Measurements from ENCODE around the gene FPR3. TPM values are rescaled to one million over a fixed set of nuclear protein-coding genes. Genes with fewer than 3 reads are reported as not detected.

Gene FPR3
- polyA plus RNA-seq, 1 experiment, result not detected

- no peak overlapping the region for H3K4me3 ChIP-seq (ENCODE audit: low read depth, low read length)
- peaks cover 6% of the 10 kb centered on the region; the same call in 1 of the 2 replicates for H3K9me3 ChIP-seq (ENCODE audit: control insufficient read depth, insufficient read depth, low read length)
- no peak overlapping the region for H3K27ac ChIP-seq (ENCODE audit: low read depth, low read length)
- ChIA-PET CTCF (no interaction called here), POLR2A (no interaction called here)
- TF ChIP-seq CTCF (IDR thresholded peaks at IDR 0.05; ENCODE audit: low read depth, low read length), result no peak
- no peak for DNase-seq (ENCODE audit: low read depth, low spot score)
- H3K27me3 ChIP-seq (ENCODE audit: control insufficient read depth, insufficient read depth, low read length), result no peaks in the 10 kb centered on the region
Observed at GRCh38 chr19:51821456-51821855, 26.5 kb downstream of the FPR3 start.

- ChIA-PET POLR2A (no interaction called here), CTCF (no interaction called here)
- no peak for DNase-seq (ENCODE audit: low read depth, low spot score)
- Histone ChIP-seq H3K4me3 (ENCODE audit: low read depth, low read length) (no peak overlapping the region), H3K9me3 (ENCODE audit: control insufficient read depth, insufficient read depth, low read length) (peaks cover 6% of the 10 kb centered on the region; the same call in 1 of the 2 replicates), H3K27me3 (ENCODE audit: control insufficient read depth, insufficient read depth, low read length) (no peaks in the 10 kb centered on the region), H3K27ac (ENCODE audit: low read depth, low read length) (no peak overlapping the region)
- TF ChIP-seq CTCF (IDR thresholded peaks at IDR 0.05; ENCODE audit: low read depth, low read length), result no peak
Observed at GRCh38 chr19:51821921-51822320, 27.0 kb downstream of the FPR3 start.

GRCh38 chr19:51822325-51822724 lies 27.4 kb downstream of the FPR3 start:
- no peak overlapping the region for H3K27ac ChIP-seq (ENCODE audit: low read depth, low read length)
- POLR2A ChIA-PET, result no interaction called here
- TF ChIP-seq CTCF (IDR thresholded peaks at IDR 0.05; ENCODE audit: low read depth, low read length), result no peak
- H3K9me3 ChIP-seq (ENCODE audit: control insufficient read depth, insufficient read depth, low read length), result peaks cover 6% of the 10 kb centered on the region; the same call in 1 of the 2 replicates
- no peak for DNase-seq (ENCODE audit: low read depth, low spot score)
- CTCF ChIA-PET, result no interaction called here
- H3K4me3 ChIP-seq (ENCODE audit: low read depth, low read length), result no peak overlapping the region
- no peaks in the 10 kb centered on the region for H3K27me3 ChIP-seq (ENCODE audit: control insufficient read depth, insufficient read depth, low read length)

GRCh38 chr19:51822946-51823345 lies 28.0 kb downstream of the FPR3 start:
- ChIA-PET CTCF (no interaction called here), POLR2A (no interaction called here)
- DNase-seq (ENCODE audit: low read depth, low spot score), result no peak
- no peak overlapping the region for H3K4me3 ChIP-seq (ENCODE audit: low read depth, low read length)
- H3K9me3 ChIP-seq (ENCODE audit: control insufficient read depth, insufficient read depth, low read length), result peaks cover 6% of the 10 kb centered on the region; the same call in 1 of the 2 replicates
- TF ChIP-seq CTCF (IDR thresholded peaks at IDR 0.05; ENCODE audit: low read depth, low read length), result no peak
- no peaks in the 10 kb centered on the region for H3K27me3 ChIP-seq (ENCODE audit: control insufficient read depth, insufficient read depth, low read length)
- no peak overlapping the region for H3K27ac ChIP-seq (ENCODE audit: low read depth, low read length)

GRCh38 chr19:51824281-51825005 lies 29.5 kb downstream of the FPR3 start:
- Histone ChIP-seq H3K27ac (ENCODE audit: low read depth, low read length) (no peak overlapping the region), H3K27me3 (ENCODE audit: control insufficient read depth, insufficient read depth, low read length) (no peaks in the 10 kb centered on the region), H3K4me3 (ENCODE audit: low read depth, low read length) (no peak overlapping the region), H3K9me3 (ENCODE audit: control insufficient read depth, insufficient read depth, low read length) (peaks cover 6% of the 10 kb centered on the region; the same call in 1 of the 2 replicates)
- DNase-seq (ENCODE audit: low read depth, low spot score), result no peak
- CTCF ChIA-PET, result no interaction called here
- POLR2A ChIA-PET, result no interaction called here
- TF ChIP-seq CTCF (IDR thresholded peaks at IDR 0.05; ENCODE audit: low read depth, low read length), result no peak
